ENCODE results near the gene FGGY.

The FGGY gene

DNA sequence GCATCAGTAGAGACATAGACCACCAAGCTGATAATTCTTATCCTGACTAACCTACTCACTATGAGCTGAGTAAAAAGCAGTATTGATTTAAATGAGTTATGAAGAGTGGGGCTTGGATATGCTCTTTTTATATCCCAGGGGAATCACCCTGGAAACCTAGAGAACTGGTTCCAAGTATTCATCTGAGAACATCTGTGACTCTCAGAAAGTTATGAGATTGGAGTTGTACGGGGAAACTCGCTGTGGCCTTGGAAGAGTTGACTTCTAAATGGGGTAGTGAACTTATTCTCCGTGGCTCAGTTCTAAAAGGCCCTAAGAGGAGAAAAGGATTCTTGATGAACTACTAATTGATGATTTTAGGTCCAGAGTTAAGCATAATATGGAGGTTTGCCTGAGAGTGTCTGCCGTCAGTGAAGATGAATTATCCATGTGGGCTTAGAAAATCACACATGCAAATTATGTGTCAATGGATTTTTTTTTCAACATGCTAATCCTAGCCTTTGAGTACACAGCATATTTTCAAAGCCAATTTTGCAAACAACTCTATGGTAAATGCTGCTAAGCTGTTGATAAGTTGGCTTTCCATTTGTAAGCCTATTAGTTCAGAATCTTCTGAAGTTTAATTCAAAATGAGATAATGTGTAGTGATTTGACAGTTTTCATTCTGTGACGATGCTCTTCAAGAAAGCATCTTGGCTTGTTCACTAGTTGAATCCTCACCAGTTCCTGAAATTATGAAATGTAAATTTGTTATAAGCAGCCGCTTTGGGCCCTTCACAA, 122.7 kb downstream of the FGGY start:
- no peak for DNase-seq

DNA sequence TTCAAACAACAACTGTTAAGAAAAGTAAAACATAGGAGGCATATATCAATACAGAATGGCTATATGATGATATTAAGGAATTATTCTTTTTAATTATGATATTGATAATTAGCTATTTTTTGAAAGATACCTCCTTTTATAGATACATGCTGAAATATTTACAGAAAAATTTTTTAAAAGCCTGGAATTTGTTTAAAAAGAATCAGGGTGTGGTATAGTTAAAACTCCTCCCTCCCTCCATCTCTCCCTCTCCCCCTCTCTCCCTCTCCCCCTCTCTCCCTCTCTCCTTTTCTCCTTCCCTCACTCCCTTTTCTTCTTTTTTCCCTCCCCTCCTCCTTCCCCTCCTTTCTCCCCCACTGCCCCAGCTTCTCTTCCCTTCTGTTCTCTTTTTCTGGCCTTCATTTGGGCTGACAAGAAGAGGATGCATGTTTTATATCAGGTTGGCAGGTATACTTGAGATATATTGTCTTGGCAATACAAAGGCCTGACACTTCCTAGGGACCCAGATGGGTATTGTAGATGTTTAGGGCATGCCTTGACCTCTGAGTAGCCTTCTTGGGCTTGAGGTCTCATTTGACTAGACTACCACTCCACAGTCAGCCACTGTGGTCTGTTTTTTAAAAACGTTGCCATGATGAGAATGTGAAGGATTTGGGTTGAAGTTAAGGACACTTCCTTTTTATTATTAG, 124.5 kb downstream of the FGGY start:
- no peak for DNase-seq

- DNase-seq, result peak; percentile 25
Measured at GRCh38 chr1:59422921-59423575, 126.2 kb downstream of the FGGY start.

DNA sequence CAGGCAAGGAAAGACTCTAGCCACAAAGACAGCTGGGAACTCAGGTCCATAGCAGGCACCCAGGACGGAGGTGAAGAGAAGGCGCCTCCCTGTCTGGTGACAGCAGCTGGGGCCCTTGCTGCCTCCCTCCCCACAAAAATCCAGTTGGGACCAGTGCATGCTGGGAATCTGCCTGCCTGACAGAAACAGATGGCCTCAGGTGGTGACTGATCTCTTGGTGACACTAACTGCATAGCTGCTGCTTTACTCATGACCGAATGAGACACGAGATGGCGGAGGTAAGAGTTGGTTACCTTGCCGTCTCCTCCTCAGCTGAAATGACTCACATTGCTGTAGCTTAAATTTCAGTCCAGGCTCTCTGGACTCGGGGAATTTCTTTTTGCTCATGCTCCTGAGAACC, 130.3 kb downstream of the FGGY start:
- peak; percentile 97 for DNase-seq

DNA sequence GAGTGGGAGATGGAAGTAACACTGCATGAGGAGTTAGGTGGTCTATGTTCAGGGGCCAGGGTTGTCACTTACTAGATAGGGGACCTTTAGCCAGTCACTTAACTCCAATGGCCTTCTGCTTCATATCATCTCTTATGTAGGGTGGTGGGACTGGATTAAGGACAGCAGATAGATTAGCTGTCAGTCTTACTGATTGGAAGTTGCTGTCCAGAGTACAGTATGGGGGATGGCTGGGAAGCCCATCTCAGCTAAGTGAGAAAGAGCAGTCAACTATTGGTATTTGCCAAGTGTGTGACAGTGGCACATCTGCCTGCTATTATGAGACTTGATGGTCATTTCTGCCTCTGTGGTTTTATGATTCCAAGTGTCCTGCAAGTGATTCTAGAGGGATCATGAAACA, 130.9 kb downstream of the FGGY start:
- no peak for DNase-seq

GRCh38 chr1:59428828-59429227, 131.9 kb downstream of the FGGY start:
- no peak for DNase-seq

DNA sequence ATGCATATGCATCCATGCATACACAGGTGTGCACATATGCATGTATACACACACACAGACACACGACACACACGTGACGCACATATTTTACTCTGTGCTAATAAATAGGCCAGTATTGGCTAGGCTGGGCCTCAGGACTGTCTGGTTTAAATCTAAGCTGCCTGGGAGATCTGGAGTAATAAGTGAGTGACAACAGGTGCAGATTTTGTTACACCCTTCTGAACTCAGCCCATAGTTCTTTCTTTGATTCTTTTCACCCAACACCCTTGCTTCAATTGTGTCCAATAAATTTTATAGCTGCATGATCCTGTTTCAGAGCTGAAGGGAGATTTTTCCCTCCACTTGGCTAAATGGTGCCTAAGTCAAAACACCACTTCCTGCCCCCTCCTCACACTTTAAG, 132.8 kb downstream of the FGGY start:
- DNase-seq, result no peak

DNA sequence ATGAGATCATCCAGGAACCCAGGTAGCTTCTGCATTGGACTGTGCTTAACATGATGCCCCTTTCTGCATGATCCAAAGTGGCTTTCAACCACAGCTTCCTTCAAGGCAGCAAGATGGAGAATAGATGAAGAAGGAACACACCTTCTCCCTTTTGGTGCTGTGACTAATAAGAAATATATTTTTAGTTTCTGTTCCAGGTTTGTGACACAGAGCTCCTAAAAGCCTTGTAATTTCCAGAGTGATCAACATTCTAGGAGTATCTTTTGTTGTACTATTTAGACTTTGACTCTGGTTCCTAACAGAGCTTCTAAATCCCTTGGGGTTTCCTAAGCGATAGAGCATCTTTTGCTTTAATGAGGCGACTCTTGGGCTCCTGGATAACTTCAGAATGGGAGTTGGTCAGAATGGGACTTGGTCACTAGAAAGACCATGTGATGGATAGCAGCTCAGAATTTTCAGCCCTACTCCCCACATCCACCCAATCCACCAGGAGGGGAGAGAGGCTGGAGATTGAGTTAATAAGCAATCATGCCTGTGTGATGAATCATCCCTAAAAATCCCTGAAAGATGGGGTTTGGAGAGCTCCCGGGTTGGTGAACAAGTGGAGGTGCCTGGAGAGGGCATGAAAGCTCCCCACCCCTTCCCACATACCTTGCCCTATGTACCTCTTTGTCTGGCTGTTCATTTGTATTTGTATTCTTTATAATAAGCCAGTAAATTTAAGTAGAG, 134.8 kb downstream of the FGGY start:
- no peak for DNase-seq

DNA sequence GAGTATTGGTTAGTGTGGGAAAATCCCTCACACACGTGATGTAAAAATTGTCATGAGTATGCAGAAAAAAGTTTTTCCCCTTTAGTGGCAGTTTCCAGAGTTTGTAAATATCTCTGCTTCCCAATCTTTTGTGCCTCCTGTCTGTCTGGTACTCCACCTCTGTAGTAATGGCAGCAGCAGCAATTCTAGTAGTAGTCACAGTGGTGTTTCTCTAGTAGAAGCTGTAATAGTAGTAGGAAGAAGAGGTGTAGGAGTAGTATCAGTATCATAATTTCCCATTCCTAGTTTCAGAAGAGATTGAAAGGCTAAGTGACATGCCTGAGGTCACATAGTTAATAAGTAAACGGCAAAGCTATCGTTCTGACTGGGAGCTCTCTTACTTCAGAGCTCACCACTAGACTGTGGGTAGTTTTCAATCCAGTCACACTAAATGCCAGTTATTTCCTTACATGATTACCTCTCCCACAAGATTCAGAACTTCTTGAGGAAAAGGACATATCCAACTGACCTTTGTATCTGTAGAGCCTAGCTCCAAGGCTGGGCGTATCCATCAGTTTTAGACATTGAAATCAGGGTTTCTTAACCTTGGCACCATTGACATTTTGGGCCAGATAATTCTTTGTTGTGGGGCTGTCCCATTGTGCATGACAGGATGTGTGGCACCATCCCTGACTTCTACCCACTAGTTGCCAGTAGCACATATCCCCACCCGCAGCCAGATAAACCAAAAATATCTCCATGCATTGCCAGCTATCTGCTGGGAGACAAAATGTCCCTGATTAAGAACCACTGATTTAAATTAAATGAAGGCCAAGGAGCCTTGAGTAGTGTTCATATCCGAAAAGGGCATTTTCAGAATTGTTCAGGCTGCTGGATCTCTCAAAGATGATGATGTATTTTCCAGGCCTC, 135.9 kb downstream of the FGGY start:
- DNase-seq, result no peak

DNA sequence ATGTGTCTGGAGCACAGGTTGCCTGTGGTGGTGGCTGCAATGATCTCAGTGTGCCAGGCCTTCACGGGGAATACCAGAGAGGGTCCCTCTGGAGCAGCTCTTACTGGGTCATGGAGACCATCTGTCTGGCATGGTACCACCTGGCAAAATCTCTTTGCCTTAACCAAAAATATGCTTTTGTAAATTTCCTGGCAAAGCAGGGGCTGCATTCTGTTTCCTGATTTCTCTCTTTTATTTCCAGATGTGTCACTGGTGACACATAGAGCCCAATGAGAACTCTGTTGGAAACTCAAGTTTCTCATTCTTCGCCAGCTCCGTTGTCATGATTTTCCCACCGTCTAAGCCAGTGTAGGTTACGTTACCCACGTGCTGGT, 136.5 kb downstream of the FGGY start:
- DNase-seq, result no peak

GRCh38 chr1:59434336-59434735, 137.4 kb downstream of the FGGY start:
- no peak for DNase-seq

- no peak for DNase-seq
Measured at GRCh38 chr1:59436637-59437036, 139.7 kb downstream of the FGGY start.

GRCh38 chr1:59438058-59438560, 141.2 kb downstream of the FGGY start:
- no peak for DNase-seq

DNA sequence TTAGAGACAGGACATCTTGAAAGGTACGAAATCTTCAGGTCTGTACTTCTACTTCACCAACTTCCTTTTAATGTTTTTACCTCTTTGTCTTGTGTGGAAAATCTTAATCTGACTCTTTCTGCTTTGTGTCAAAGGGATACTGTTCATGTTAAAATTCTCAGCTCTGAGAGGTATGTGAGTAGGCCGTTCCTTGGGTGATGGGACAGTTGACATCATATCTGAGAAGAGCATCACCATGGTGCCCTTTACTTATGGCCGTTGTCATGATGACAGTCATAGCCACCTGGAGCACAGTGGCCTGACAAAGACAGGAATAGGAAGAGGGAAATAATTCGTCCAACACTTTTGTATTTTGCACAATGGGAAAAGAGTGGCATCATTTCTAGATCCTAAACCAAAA, 145.6 kb downstream of the FGGY start:
- DNase-seq, result no peak

DNA sequence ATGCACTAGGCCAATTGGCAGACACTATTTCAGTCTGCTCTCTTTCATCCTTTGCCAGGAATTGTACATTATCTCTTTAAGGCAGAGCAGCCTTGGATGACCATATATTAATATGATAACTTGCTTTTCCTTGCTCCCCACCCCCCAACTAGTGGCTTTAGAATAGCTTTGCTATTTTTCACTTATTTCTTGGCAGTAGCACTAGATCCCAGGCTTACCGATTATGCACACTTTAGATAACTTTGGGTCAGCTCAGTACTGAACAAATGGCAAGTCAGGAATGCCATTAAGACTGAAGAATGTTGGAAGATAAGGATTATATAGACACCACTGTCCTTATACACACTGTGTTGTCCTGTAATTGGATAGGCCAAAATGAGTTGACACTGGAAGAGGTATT, 146.4 kb downstream of the FGGY start:
- no peak for DNase-seq

DNA sequence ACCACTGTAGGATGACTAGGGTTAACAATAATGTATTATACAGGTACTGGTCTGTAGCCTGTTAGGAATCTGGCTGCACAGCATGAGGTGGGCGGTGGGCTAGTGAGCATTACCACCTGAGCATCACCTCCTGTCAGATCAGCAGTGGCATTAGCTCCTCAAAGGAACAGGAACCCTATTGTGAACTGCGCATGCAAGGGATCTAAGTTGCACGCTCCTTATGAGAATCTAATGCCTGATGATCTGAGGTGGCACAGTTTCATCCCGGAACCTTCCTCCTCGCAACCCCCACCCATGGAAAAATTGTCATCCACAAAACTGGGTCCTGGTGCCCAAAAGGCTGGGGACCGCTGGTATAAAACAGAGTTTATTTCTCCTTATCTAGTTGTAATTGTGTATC, 147.6 kb downstream of the FGGY start:
- no peak for DNase-seq

- no peak for DNase-seq
Measured at GRCh38 chr1:59445040-59445439, 148.1 kb downstream of the FGGY start.

GRCh38 chr1:59446257-59446901, 149.5 kb downstream of the FGGY start:
- no peak for DNase-seq

GRCh38 chr1:59452026-59452425, 155.1 kb downstream of the FGGY start:
- no peak for DNase-seq

DNA sequence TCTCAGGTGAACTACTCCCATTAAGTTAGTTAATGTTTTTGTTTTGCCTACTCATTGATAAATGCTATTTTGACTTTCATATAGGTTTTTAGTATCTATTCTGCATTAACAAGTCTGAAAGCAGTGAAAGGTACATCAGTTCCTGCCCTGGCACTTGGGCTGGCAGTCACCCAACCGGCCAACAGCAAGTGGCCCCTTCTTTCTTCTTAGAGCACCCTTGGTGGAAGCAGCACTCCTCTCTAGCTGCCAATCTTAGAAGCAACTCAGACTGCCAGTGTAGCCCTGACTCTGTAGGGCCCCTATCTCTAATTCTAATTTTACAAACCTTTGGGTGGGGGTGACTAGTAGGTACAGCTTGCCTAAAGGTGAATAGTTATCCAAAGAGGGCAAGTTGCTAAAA, 155.7 kb downstream of the FGGY start:
- no peak for DNase-seq

DNA sequence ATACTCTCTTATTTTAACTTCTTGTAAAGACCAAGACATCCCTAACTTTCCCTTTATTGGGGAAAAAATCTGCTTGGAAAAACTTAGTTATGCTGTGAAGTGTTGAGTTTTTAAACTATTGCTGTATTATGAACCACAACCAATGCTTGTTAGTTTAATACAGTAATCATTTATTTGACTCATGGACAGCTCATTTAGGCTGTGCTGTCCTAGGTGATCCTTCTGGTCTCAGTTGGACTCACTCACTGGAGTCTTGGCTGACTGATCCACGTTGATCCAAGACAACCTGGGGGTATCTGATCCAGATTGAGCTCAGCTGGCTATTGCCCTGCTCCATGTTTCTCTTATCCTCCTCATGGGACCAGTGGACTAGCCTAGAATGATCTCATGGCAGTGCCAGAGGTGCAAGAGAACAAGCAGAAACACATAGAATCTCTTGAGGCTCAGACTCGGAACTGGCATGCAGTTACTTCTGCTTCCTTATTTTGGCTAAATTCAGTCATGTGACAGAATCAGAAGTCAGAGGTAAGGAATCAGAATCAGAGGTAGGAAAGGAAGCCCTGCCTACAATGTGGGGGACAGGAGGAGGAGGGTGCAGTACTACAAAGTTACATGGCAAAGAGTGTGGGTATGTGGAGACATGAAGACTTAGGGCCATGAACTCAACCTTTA, 156.5 kb downstream of the FGGY start:
- DNase-seq, result no peak
